Loucy (cell line): Measurements from ENCODE around the gene ST3GAL3.

Experiments
- EZH2phosphoT487 ChIP-seq: fragments of 200-600 bp; IDR thresholded peaks from 2 replicates; pipeline ENCODE4 v1.6.1; 2018; ENCODE audit warnings: antibody characterized with exemption, mild to moderate bottlenecking, moderate library complexity, borderline replicate concordance
- TF ChIP-seq, protein P1 (sequence below): fragments of 200-600 bp; sonication (generic); conservative IDR thresholded peaks from 2 replicates; pipeline ENCODE4 v1.5.1; 2014; ENCODE audit warnings: mild to moderate bottlenecking, antibody characterized with exemption, low read length

DNA sequence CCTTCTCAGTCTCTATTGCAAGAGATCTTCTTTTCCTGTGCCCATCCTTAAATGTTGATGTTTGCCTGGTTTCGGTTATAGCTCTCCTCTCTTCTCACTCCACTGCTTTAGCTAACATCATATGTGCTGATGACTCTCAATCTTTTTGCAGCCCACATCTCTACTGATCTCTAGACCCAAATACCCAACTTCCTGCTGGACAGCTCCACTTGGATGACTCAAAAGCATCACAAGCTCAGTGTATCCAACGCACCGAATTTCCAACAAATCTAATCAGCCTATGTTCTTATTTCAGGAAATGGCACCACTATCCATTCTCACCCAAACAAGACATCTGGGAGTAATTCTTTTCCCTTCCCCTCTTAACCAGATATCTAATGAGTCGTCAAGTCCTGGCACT lies 147.1 kb downstream of the ST3GAL3 start:
- TF ChIP-seq, protein P1, sequence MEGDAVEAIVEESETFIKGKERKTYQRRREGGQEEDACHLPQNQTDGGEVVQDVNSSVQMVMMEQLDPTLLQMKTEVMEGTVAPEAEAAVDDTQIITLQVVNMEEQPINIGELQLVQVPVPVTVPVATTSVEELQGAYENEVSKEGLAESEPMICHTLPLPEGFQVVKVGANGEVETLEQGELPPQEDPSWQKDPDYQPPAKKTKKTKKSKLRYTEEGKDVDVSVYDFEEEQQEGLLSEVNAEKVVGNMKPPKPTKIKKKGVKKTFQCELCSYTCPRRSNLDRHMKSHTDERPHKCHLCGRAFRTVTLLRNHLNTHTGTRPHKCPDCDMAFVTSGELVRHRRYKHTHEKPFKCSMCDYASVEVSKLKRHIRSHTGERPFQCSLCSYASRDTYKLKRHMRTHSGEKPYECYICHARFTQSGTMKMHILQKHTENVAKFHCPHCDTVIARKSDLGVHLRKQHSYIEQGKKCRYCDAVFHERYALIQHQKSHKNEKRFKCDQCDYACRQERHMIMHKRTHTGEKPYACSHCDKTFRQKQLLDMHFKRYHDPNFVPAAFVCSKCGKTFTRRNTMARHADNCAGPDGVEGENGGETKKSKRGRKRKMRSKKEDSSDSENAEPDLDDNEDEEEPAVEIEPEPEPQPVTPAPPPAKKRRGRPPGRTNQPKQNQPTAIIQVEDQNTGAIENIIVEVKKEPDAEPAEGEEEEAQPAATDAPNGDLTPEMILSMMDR: no peak
- no peak for TF ChIP-seq EZH2phosphoT487
